GM23248 (cell line): Measurements from ENCODE around the gene C3orf33. TPM values are rescaled to one million over a fixed set of nuclear protein-coding genes. Genes with fewer than 3 reads are reported as not detected.
A peak's percentile ranks its signal among the peaks of the same experiment; 100 is the strongest.

ENCODE experiments used
- DNase-seq: peaks from one replicate; pipeline ENCODE4 v3.0.0-alpha.2; 2015
- H2AFZ ChIP-seq: fragments of 200-600 bp; sonication (generic); 2 replicates; pipeline ENCODE4 v1.6.1; 2016; ENCODE audit warnings: antibody characterized with exemption
- H3F3A ChIP-seq: fragments of 200-600 bp; sonication (generic); 2 replicates; pipeline ENCODE4 v1.6.1; 2016; ENCODE audit warnings: mild to moderate bottlenecking, antibody characterized with exemption, mixed run types; ENCODE audit not compliant: insufficient read depth
- H3K27ac ChIP-seq: fragments of 200-600 bp; sonication (generic); 2 replicates; pipeline ENCODE4 v1.5.1; 2016; ENCODE audit warnings: mild to moderate bottlenecking
- H3K27me3 ChIP-seq: fragments of 200-600 bp; sonication (generic); replicated peaks from 2 replicates; pipeline ENCODE4 v1.6.1; 2016; ENCODE audit warnings: mild to moderate bottlenecking; ENCODE audit not compliant: insufficient read depth
- H3K36me3 ChIP-seq: fragments of 200-600 bp; sonication (generic); 2 replicates; pipeline ENCODE4 v1.6.1; 2016; ENCODE audit warnings: low read depth, mild to moderate bottlenecking
- H3K4me1 ChIP-seq: fragments of 200-600 bp; sonication (generic); 2 replicates; pipeline ENCODE4 v1.6.1; 2016; ENCODE audit warnings: mild to moderate bottlenecking; ENCODE audit not compliant: insufficient read depth
- H3K4me2 ChIP-seq: fragments of 200-600 bp; sonication (generic); one replicate; pipeline ENCODE4 v1.6.1; 2016; ENCODE audit warnings: mild to moderate bottlenecking; ENCODE audit not compliant: unreplicated experiment
- H3K4me3 ChIP-seq: fragments of 200-600 bp; sonication (generic); 2 replicates; pipeline ENCODE4 v1.5.1; 2016; ENCODE audit warnings: mild to moderate bottlenecking
- H3K79me2 ChIP-seq: fragments of 200-600 bp; sonication (generic); 2 replicates; pipeline ENCODE4 v1.6.1; 2016; ENCODE audit warnings: mild to moderate bottlenecking; ENCODE audit not compliant: insufficient read depth
- H3K9ac ChIP-seq: fragments of 200-600 bp; sonication (generic); 2 replicates; pipeline ENCODE4 v1.6.1; 2016; ENCODE audit warnings: mild to moderate bottlenecking
- H3K9me2 ChIP-seq: fragments of 200-600 bp; sonication (generic); 2 replicates; pipeline ENCODE4 v1.6.1; 2016; ENCODE audit warnings: mixed run types, mild to moderate bottlenecking, moderate library complexity; ENCODE audit not compliant: insufficient read depth
- H3K9me3 ChIP-seq: fragments of 200-600 bp; sonication (generic); one replicate; pipeline ENCODE4 v1.6.1; 2017; ENCODE audit warnings: low read depth
- H4K20me1 ChIP-seq: fragments of 200-600 bp; sonication (generic); 2 replicates; pipeline ENCODE4 v1.6.0; 2016; ENCODE audit not compliant: insufficient read depth
- EZH2 ChIP-seq: fragments of 200-600 bp; sonication (generic); IDR thresholded peaks from 2 replicates; pipeline ENCODE4 v1.6.1; 2018; ENCODE audit warnings: antibody characterized with exemption, mild to moderate bottlenecking; ENCODE audit not compliant: insufficient read depth, poor library complexity, severe bottlenecking
- EZH2phosphoT487 ChIP-seq: fragments of 200-600 bp; sonication (generic); IDR thresholded peaks from 2 replicates; pipeline ENCODE4 v1.6.1; 2018; ENCODE audit warnings: antibody characterized with exemption, moderate library complexity, mild to moderate bottlenecking, low read depth; ENCODE audit not compliant: insufficient read depth
- WGBS, 2 experiments: methylation state at CpG; one replicate each; pipeline ENCODE4 v1.1.6; 2015 to 2017; ENCODE audit warnings: low lambda C conversion rate in 2 of 2, low coverage in 1 of 2; ENCODE audit errors: missing lambda C conversion rate in 2 of 2; 5-methylcytosine and 5-hydroxymethylcytosine counted together
- in situ Hi-C: fragments of 300-500 bp; cut with MboI; formaldehyde crosslinking; loops from 2 replicates; pipeline ENCODE4 v1.15.0; 2020
- polyA plus RNA-seq: library from polyadenylated mRNA; unstranded; fragments of >200 nt; fragmentation: Nextera tagmentation; extraction: Ambion mirVana; gene quantifications from 2 replicates; pipeline ENCODE4 v1.2.1, GENCODE V29; 2016
- total RNA-seq: library from RNA; depleted of rRNA; stranded (reverse); fragments of >200 nt; shearing (Covaris generic); gene quantifications from 2 replicates; pipeline ENCODE4 v1.2.3, GENCODE V29; 2014

The C3orf33 gene
- total and polyA plus RNA-seq, 2 experiments from 2014 or later, result 3.9 to 4.7 TPM

DNA sequence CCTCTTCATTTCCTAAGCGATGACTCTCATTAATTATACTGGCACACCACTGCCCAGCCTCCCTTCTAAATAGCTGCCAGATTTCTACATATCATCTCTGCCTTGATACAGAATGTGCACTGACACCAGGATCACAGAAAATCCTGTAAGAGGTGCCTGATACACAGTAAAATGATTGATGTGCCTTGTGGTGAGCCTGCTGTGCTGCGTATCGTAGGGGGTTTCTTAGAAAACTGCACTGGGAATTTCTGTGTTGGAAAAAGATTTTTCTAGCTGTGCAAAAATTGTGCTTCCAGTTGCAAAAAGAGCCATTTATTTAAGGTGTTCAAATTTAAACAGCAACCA lies 58.2 kb downstream of the C3orf33 start:
- no peak overlapping the region for H3K9ac ChIP-seq
- TF ChIP-seq EZH2phosphoT487 (no peak), EZH2 (no peak)
- H3K27ac ChIP-seq, result no peak overlapping the region
- no peaks in the 10 kb centered on the region for H3K9me3 ChIP-seq
- H4K20me1 ChIP-seq, result no peaks in the 10 kb centered on the region
- H3K4me3 ChIP-seq, result no peak overlapping the region
- DNase-seq, result no peak
- H3K4me2 ChIP-seq, result no peak overlapping the region
- no peak overlapping the region for H2AFZ ChIP-seq
- H3K79me2 ChIP-seq, result no peaks in the 10 kb centered on the region
- in situ Hi-C loops, result no loop called here
- H3F3A ChIP-seq, result no peaks in the 10 kb centered on the region
- peaks cover 11% of the 10 kb centered on the region; the same call in 1 of the 2 replicates for H3K27me3 ChIP-seq
- no peaks in the 10 kb centered on the region for H3K36me3 ChIP-seq
- 65 to 68% methylated on average over 3 of the region's 3 CpGs for WGBS, 2 experiments
- 0 out of 2 replicates have a peak, but pooled peaks cover 3% of the 10 kb centered on the region for H3K4me1 ChIP-seq
- H3K9me2 ChIP-seq, result no peaks in the 10 kb centered on the region

DNA sequence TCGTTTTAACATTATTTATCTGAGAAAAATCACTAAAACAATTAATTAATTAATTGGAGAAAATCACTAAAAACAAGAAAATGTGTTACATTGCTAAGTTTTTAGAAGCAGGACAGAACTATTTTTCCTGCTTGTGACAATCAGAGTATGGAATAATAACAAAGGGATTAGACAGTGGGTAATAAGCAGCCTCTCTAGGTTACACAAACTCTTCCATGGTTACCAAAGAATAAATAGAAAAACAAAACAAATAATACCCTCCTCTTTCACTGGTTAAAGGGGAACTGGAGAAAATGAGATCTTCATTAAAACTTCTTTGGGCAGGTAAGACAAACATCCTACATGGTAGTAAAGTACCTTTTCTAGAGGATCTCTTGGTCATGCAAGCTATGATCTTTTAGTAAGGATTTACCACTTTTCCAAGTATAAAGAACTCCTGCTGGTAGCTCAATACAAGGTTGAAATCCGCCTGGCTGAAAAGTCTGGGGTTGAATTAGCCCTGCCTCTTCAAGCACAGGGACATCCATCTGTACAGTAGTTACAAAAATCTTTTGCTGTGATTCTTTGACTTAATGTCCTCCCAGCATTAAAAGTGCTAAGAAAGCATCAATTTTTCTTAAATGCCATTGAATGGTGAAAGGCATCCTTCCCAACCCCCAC lies 58.7 kb downstream of the C3orf33 start:
- Histone ChIP-seq H3K36me3 (no peaks in the 10 kb centered on the region), H3K9me2 (no peaks in the 10 kb centered on the region), H3F3A (no peaks in the 10 kb centered on the region), H3K27ac (no peak overlapping the region), H3K9ac (no peak overlapping the region), H3K79me2 (no peaks in the 10 kb centered on the region), H3K4me2 (no peak overlapping the region), H3K4me1 (0 out of 2 replicates have a peak, but pooled peaks cover 3% of the 10 kb centered on the region), H3K9me3 (no peaks in the 10 kb centered on the region), H4K20me1 (no peaks in the 10 kb centered on the region), H2AFZ (no peak overlapping the region), H3K4me3 (no peak overlapping the region), H3K27me3 (peaks cover 16% of the 10 kb centered on the region)
- 4 to 19% methylated on average over 2 of the region's 2 CpGs for WGBS, 2 experiments
- DNase-seq, result no peak
- TF ChIP-seq EZH2phosphoT487 (no peak), EZH2 (no peak)
- in situ Hi-C loops, result no loop called here

DNA sequence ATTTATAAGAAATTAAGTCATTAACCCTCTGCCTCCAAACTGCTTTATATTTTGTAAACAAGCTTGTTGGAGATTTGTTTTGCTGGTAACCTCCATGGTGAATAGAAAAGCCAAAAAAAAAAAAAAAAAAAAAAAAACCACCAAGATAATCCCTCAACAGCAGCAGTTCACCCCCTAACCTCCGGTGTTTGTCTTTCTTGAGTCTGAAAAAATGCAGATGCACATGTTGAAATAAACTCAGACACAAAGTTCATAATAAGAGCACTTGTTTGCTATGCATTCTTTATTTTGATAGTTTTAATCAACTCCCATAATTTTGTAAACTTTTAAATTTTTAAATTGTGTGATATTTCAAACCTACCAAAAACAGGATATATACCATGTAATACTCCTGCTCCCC lies 59.4 kb downstream of the C3orf33 start:
- in situ Hi-C loops, result no loop called here
- WGBS, 2 experiments, result 40 to 74% methylated on average over 1 of the region's 1 CpG

DNA sequence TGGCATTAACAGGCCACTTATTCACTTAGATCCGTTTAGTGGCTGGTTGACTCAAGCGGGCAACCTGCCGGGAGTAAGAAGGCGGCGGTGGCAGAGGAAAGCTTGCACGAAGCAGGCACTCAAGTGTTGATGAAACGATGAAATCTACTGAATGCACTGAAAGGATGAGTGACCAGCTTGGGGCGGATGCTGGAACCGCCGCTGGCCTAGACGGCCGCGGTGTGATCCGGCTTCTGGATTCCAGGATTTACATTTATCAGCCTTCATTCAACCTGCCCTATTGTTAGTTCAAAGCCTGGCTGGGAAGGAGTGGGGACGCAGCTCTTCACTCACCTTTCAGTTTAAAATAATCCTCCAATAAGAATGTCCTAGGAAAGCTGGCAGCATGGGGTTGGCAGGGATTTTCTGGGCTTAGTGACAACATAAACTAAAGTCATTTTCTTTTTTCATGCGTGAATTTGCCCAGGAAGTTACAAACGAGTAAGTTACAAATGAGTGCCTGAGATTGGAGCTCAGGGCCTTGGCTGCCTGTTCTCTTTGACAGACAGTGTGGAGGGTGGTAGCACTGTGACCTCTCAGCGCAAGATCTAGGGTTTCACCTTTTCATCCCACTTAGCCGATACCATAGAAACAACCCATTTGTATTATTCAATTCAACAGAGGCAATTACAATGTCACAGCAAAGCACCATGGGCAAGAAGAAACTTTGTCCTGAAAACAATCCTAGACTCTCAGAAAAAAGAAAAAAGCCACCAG lies 60.1 kb downstream of the C3orf33 start:
- H3K9me2 ChIP-seq, result no peaks in the 10 kb centered on the region
- 0 out of 2 replicates have a peak overlapping the region, but pooled peaks have one; percentile 89 for H3K4me3 ChIP-seq
- 57 to 58% methylated on average over 19 of the region's 19 CpGs for WGBS, 2 experiments
- H3K27me3 ChIP-seq, result peaks cover 24% of the 10 kb centered on the region
- peak overlapping the region; percentile 99 for H3K4me2 ChIP-seq
- H3K36me3 ChIP-seq, result no peaks in the 10 kb centered on the region
- no peaks in the 10 kb centered on the region for H3K9me3 ChIP-seq
- DNase-seq, result peak; percentile 65
- no peaks in the 10 kb centered on the region for H4K20me1 ChIP-seq
- no peak overlapping the region for H2AFZ ChIP-seq
- in situ Hi-C loops, result no loop called here
- no peaks in the 10 kb centered on the region for H3K79me2 ChIP-seq
- H3F3A ChIP-seq, result no peaks in the 10 kb centered on the region
- H3K27ac ChIP-seq, result no peak overlapping the region
- no peak overlapping the region for H3K9ac ChIP-seq
- H3K4me1 ChIP-seq, result 0 out of 2 replicates have a peak, but pooled peaks cover 3% of the 10 kb centered on the region
- TF ChIP-seq EZH2phosphoT487, result no peak
- no peak for TF ChIP-seq EZH2

More for the DNA sequence above, 59.4 kb downstream of the C3orf33 start:
- H3K9me2 ChIP-seq, result no peaks in the 10 kb centered on the region
- no peak overlapping the region for H2AFZ ChIP-seq
- no peaks in the 10 kb centered on the region for H4K20me1 ChIP-seq
- no peak overlapping the region for H3K9ac ChIP-seq
- TF ChIP-seq EZH2 (no peak), EZH2phosphoT487 (no peak)
- no peaks in the 10 kb centered on the region for H3K79me2 ChIP-seq
- no peaks in the 10 kb centered on the region for H3K36me3 ChIP-seq
- H3K27ac ChIP-seq, result no peak overlapping the region
- no peaks in the 10 kb centered on the region for H3K9me3 ChIP-seq
- H3K4me2 ChIP-seq, result no peak overlapping the region
- H3K4me1 ChIP-seq, result 0 out of 2 replicates have a peak, but pooled peaks cover 3% of the 10 kb centered on the region
- H3F3A ChIP-seq, result no peaks in the 10 kb centered on the region
- no peak for DNase-seq
- H3K27me3 ChIP-seq, result peaks cover 23% of the 10 kb centered on the region
- H3K4me3 ChIP-seq, result no peak overlapping the region
